Left ventricle myocardium superior (tissue), 1 donor: ENCODE measurements around the gene MGAT4A. TPM values are rescaled to one million over a fixed set of nuclear protein-coding genes. Genes with fewer than 3 reads are reported as not detected.

ENCODE experiments used
- ATAC-seq: fragments of 200-7000 bp; cut with Tn5 transposase; one replicate; pipeline ENCODE4 v1.9.1; 2020; ENCODE audit warnings: mild to moderate bottlenecking, moderate library complexity
- DNase-seq: peaks from one replicate; pipeline ENCODE4 v3.0.0-alpha.2; 2020
- intact Hi-C: fragments of 100-400 bp; cut with micrococcal nuclease; formaldehyde crosslinking; loops from one replicate; pipeline ENCODE4 v1.11.0; 2022
- long read RNA-seq: library from polyadenylated mRNA; unstranded; transcript quantifications from one replicate; pipeline ENCODE4 v2.0.0, GENCODE V29; 2021
- total RNA-seq: library from RNA; stranded (reverse); fragmentation: NEBNext Ultra II Directional; extraction: Animal tissue kit (Norgen Biotek cat#: 25700); gene quantifications from one replicate; pipeline ENCODE4 v1.2.1, GENCODE V29; 2021
- donor health status: DM: no; HTN: yes; CAD: no; lungs with severe emphysema.

MGAT4A gene
- total RNA-seq = 18.8 TPM
- long read RNA-seq, full-length matches to known transcripts = 8 of 18 reads
- long read RNA-seq, partial matches to known transcripts = 1 of 18 reads
- long read RNA-seq, other reads (novel, unspliced or antisense) = 9 of 18 reads

DNA sequence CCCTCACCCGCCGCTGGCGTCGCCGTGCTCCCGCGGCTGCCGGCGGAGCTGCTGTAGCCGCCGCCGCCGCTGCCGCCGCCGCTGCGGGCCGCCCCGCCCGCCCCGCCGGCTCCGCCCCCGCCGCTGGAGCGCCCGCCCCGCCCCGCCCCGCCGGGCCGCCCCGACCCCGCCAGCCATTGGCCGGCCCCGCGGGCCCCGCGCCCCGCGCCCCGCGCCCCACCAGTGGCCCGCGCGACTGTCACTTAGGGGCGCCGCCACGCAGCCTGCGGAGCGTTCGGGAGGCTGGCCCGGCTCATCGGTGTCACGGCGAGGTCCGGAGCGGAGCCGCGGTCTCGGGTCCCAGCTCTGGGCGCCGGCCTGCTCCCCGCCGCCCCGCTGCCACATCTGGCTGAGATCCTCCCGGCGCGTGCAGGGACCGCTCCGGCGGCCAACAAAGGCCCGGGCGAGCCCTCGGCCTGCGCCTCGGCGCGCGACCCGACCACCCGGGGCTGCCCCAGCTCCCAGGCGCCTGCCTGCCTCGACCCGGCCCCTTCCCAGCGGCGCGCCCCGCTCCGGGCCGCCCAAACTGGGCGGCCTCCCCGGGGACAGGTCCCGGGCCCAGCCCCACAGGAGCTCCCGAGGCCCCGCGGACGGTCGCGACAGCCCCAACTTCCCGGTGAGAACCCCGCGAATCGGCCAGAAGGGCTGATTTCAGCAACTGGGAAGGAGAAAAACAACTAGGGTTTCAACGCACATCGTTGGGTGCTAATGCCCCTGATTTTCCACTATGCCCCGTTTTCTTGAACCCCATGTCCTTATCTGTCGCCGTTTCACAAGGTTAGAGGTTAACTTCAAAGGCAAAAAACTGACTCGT, at the start of gene MGAT4A:
MGAT4A (minus strand) TSS at position 92 of the 853 bp plus-strand sequence. CDS start 4,800 bp downstream, outside the sequence.
- peak; percentile 92 for DNase-seq
- ATAC-seq = peak; percentile 97
- intact Hi-C loops = no loop called here

DNA sequence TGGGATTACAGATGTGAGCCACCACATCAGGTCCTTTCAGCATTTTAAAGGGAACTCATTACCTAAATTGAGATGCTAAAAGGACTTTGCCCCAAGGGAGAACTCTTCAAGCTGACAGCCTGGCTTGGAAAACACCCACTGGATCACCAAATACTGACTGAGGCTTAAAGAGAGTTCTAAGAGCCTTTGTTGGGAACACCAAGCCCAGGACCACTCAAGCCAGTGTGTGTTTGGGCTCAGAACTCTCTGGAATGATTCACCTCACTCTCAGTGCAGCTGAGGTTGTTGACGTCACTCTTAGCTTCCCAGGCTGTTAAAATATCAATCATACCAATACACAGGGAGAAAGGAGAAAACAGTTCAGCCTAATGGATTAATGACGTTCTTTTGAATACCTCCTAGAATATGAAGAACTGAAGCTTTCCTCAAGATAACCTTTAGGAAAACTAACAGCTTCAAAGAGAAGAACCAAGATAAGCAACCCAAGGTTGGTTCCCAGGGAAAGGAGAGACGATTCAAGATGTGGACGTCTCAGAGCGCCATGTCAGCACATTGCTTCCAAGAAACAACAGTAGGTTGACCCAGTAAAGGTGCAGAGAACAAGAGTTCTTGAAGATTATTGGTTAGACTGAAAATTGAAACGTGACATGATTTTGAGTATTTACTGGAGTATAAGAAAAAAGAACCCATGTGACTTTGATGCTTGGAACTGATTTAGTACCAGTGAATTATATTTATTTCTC, 48.0 kb upstream of the MGAT4A start:
- intact Hi-C loops = no loop called here
- no peak for ATAC-seq

DNA sequence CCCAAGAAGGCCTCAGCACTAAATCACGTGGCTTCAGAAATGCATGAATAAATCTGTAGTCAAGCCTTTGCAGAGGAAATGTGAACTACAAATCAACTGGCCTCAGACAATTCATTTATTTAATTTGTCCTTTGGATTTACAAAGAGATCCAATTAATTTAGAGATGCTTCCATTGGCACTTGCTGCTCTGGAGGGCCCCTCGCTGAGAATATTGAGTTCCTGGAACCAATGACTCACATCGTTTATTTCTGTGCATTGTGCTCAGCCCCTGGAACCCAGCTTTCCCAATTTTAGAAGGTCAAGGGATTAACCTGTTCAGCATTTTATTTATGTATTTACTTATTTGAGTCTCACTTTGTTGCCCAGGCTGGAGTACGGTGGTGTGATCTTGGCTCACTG, 47.2 kb upstream of the MGAT4A start:
- intact Hi-C loops = no loop called here
- DNase-seq (no peak), ATAC-seq (no peak)

More for the DNA sequence above, 48.0 kb upstream of the MGAT4A start:
- DNase-seq = no peak

DNA sequence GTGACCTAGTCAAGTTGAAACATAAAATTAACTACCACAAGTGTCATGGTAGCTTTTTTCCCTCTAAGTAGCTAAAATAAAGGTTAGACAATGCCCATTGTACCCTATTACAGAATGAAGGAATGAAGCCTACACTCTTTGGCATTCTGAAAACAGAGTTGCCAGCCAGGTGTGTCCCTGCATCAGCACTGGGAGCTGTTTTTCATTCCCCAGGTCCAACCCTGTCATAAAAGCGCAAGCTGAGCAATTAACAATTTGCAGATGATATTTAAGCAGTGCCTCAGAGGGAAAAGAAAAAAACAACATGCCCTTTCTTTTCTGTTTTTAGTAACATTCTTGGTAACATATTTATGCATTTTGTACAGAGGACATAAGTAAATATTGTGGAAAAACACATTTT, 46.8 kb upstream of the MGAT4A start:
- ATAC-seq = no peak
- intact Hi-C loops = no loop called here
- DNase-seq = no peak

DNA sequence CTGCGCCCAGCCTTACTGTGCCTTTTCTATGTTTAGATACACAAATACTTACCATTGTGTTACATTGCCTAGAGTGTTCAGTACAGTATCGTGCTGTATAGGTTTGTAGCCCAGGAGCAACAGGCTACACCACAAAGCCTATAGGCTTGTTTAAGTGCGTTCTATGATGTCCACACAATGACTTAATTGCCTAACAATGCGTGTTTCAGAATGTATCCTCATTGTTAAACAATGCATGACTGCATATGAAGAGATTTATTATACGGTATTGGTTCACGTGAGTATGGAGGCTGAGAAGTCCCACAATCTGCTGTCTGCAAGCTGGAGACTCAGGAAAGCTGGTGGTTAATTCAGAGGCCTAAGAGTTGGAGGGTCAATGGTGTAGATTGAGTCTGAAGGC, 46.1 kb upstream of the MGAT4A start:
- intact Hi-C loops = no loop called here

DNA sequence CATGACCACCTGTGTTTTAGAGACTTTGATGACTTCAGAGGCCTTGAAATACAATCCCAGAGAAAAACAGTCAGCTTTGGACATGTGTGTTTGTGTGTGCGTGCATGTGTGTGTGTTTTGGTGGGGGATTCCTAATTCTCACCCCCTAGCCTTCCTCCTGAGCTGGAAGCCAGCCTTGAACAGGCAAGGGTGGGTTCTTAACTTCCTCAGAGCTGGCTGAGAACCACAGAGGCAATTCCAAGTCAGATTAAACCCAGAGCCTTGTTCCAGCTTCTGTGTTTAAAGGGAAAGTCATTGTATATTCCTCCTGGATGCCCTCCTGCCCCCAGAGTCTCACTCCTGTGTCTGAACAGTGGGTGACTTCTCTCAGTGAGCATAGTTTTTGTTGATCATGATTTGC, 45.2 kb upstream of the MGAT4A start:
- ATAC-seq (no peak), DNase-seq (no peak)
- intact Hi-C loops = no loop called here

More for the DNA sequence above, 46.1 kb upstream of the MGAT4A start:
- DNase-seq = no peak
- no peak for ATAC-seq

DNA sequence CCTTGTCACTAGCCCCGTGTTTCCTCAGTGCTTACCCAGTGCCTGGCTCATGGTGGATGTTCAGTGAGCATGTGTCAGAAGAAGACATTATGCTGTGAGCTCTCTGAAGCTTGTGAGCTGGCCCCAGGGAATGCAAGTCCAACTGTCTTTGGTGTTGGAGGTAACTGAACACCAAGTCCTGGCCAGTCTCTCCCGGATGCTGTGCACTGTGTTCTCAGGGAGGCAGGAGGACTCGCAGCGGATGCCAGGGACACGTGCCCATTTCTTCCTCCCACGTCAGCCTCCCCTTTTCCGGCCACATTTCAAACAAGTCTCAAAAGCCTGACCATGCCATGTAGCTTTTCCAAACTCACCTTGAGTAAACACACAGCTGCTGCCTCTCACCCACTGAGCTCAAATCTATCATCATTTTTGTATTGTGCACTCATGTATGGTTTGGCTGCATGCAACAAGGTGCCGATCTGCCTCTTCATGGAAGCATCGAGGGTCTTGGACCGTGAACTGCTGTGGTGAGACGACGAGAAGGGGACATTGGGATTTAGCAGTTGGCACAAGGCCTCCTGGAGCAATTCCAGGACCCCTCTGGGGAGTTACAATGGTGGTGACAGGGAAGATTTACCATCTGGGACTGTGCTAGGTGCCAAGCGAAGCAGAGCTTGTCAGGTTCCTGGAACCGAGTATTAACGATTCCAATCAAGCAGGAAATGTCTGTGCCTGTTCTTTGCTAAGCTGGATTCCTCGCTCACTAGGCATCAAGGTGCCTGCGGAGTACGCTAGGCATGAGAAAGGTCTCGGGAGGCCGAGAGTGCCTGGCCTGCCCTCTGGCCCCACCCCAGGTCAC, 44.4 kb upstream of the MGAT4A start:
- intact Hi-C loops = no loop called here
- ATAC-seq (no peak), DNase-seq (no peak)

DNA sequence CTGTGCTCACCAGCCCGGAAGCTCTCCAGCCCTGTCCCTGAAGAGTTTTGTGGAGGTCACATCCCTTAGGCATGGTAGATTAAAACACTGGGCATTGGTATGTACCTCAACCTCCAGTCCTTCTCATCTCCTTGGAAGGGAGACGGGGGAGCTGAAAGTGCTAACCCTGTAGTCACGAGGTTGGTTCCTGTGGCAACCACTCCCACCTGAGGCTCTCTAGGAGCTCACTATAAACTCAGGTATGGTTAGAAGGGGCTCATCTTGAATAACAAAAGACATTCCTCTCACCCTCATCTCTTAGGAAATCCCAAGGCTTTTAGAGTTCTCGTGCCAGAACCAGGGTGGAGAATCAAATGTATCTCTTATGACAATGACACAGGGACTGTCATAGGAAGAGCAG, 43.0 kb upstream of the MGAT4A start:
- DNase-seq = no peak
- no peak for ATAC-seq
- intact Hi-C loops = no loop called here

DNA sequence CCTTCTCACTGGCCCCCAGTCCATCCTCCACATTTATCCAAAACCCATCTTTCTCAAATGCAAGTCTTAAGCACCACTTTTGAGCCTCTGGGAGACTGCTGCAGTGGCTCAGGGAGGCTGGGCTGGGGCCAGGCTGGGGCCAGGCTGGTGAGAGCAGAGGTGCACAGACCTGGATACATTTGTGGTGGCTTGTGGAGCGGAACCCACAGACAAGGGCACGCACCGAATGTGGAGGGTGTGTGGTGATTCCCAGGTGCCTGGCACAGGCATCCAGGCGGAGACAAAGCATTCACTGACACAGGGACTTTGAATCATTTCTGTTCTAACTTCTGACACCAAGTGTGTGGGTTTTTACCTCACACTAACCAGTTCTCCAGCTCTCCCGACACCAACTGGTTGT, 42.2 kb upstream of the MGAT4A start:
- intact Hi-C loops = no loop called here

DNA sequence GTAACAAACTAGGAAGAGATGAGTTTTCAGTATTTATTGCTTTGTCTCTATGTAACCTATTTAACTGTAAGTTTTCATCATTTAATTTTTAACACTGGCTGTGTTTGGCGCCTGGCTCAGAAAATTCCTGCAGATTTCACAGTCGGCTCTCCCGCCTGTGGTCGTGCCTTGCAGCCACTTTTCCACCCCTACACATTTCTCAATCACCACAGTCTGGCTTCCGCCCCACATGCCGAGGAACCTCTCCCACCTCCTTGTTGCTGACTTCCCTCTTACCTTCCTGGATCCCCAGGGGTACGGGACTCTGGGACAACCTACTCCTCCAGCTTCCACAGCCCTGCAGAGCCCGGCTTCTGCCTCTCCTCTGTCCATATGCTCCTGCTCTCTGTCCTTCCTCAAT, 41.6 kb upstream of the MGAT4A start:
- ATAC-seq (peak; percentile 21), DNase-seq (no peak)
- intact Hi-C loops = no loop called here

More for the DNA sequence above, 42.2 kb upstream of the MGAT4A start:
- ATAC-seq (no peak), DNase-seq (no peak)

DNA sequence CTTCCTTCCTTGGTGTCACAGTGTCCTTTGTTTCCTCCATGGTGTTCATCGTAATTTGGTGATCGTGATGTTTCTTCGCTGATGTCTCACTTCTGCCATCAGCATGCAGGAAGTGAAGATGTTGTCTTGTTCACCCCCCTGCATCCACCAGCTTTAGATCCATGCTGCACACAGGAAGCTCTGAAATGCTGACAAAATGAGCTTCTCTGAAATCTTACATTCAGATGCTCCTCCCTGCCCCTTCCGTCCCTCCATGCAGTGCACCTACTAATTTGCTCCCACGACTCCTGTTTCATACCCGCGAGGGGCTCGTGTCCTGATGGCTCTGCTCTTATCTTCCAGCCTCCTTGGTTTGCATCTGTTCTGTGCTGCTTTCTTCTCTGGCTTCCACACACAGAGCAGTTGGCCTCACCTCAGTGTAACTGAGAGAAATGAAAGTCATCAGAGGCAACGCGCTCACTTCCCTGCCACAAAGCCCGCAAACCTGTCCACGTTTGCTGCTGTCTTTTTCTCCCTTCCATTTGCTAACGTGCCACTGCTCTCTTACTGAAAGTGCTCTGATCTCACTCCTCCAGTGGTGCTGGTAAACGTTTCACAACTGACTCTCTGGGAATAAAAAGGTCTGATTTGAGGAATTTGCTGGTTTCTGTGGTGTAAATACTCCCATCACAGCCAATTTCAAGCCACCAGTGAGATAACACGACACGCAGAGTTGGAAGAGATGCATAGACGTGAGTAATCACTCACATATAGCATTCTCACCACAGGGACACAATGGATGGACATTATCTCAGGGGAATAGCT, 41.0 kb upstream of the MGAT4A start:
- intact Hi-C loops = no loop called here
- DNase-seq = no peak
- peak; percentile 67 for ATAC-seq

DNA sequence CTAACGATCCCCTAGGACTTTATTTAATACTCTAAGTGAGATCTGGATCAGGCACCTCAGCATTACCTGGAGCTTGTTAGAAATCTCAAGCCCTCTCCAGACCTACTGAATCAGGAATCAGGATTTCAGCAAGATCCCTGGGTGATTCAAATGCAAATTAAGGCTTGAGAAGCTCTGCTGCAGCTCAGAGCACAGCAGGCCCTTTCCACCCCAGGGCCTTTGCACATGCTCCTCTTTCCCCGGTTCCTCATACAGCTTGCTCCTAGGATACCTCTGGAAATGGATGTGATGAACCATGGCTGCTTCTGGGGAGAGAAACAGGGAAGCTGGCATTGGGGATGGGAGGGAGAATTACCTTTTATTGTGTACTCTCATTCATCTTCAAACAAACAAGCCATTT, 40.3 kb upstream of the MGAT4A start:
- no peak for DNase-seq
- intact Hi-C loops = no loop called here
- ATAC-seq = no peak

DNA sequence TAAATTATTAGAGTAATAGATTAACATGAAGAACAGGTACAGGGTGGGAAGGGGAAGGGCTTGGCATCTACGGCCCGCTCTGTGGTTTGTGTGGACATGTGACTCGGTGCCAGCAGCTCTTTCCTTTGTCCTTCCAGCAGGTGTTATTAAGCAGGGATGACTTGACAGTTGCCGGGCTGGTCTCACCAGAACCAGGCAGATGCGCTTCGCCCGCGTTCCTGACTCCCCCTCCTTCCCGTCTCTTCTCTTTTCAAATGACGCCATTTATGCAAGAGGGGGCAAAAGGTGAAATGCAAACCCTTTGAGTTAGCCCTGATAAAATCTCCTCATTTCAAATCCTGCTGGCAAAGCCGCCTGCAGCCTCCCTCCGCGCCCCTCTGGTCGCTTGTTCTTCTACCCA, 38.9 kb upstream of the MGAT4A start:
- no peak for DNase-seq
- intact Hi-C loops = no loop called here
- ATAC-seq = no peak

DNA sequence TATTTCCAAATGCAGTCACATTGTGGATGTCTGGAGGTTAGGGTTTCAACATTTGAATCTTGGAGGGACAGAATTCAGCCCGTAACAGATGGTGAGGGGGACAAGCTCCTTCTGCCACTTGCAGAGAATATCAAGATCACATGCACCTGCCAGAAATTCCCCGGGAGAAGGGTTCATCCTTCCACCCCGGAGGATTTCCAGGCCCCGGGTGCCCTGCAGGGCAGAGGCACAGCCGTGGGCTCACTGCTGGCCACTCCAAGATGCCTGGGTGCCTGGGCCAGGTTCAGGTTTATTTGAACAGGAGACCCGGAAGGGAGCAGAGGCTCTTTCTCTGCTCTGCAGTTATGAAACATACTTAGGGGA, 38.2 kb upstream of the MGAT4A start:
- no peak for ATAC-seq
- no peak for DNase-seq
- intact Hi-C loops = no loop called here

DNA sequence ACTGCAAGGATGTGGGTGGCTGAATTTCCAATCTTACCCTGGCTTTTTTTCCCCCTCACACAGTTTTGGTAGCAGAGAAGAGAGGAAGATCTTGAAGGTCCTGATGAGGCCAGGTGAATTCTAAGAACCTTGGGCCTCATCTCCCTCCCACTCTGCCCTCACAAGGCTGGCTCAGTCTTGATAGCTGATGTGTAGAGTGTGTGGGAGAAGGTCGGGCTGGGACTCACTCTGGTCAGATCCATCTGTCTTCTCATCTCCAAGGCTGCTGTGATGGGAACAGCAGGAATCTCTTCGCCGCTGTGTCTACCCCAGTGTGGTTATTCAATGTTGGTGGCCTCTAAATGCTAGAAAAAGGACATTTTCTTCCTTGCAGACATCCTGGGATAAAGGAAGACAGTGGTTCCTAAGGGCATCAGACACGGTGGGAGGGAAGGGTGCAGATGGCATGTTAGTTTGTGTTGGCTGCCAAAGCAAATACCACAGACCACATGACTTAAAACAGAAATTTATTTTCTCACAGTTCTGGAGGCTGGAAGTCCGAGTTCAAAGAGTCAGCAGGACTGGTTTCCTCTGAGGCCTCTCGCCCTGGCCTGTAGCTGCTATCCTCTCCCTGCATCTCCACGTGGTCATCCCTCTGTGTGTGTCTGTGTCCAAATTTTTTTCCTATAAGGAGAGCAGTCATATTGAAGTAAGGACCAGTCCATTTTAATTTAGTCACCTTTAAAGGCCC, 37.6 kb upstream of the MGAT4A start:
- DNase-seq = no peak
- intact Hi-C loops = no loop called here
- ATAC-seq = peak; percentile 50

DNA sequence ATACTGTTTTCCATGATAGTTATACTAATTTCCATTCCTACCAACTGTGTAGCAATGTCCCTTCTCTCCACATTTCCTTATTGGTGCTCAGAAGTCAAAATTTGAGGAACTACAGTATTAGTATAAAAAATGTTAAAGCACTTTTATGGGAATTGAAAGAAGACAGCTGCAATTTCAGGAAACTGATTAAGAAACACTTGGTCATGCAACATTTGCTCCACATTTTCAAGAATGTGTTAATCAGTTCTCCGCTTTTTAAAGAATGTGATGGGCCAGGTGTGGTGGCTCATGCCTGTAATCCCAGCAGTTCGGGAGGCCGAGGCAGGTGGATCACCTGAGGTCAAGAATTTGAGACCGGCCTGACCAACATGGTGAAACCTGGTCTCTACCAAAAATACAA, 33.6 kb upstream of the MGAT4A start:
- ATAC-seq (no peak), DNase-seq (no peak)
- intact Hi-C loops = no loop called here

DNA sequence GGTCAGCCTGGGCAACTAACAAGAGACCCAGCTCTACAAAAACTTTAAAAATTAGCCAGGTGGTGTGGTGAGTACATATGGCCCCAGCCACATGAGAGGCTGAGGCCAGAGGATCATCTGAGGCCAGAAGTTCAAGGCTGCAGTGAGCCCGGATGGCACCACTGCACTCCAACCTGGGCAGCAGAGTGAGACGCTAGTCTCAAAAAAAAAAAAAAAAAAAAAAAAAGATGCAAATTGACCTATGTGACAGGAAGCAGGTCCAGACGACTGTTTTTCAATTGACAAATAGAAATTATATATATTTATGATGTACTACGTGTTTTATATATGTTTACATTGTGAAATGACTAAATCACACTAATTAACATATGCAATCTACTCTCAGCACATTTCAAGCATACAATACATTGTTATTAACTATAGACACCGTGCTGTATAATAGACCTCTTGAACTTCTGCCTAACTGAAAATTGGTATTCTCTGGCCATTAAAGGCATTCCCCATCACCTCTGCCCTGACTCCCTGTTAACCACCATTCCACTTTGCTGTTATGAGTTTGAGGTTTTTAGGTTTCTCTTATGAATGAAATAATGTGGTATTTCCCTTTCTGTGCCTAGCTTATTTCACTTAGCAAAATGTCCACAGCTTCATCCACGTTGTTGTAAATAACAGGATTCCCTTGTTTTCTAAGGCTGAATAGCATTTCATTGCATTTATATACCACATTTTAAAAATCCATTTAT, 32.4 kb upstream of the MGAT4A start:
- ATAC-seq = no peak
- DNase-seq = no peak
- intact Hi-C loops = no loop called here
